ENCODE data around the gene HELQ.

DNA sequence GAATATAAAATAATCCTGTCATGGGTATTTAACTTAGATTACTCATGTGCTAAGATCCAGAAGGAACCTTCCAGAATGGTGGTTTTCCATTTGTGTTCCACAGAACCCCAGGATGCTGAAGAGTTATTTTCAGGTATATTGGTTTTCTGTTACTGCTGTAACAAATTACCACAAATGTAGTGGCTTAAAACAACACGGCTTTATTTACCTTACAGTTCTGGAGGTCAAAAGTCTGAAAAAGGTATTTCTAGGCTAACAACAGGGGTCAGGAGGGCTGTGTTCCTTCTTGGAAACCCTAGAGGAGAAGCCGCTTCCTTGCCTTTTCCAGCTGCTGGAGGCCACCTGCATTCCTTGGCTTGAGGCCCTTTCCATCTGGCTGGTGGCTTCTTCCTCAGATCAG, 63.1 kb downstream of the HELQ start:
- TF ChIP-seq, protein P1, sequence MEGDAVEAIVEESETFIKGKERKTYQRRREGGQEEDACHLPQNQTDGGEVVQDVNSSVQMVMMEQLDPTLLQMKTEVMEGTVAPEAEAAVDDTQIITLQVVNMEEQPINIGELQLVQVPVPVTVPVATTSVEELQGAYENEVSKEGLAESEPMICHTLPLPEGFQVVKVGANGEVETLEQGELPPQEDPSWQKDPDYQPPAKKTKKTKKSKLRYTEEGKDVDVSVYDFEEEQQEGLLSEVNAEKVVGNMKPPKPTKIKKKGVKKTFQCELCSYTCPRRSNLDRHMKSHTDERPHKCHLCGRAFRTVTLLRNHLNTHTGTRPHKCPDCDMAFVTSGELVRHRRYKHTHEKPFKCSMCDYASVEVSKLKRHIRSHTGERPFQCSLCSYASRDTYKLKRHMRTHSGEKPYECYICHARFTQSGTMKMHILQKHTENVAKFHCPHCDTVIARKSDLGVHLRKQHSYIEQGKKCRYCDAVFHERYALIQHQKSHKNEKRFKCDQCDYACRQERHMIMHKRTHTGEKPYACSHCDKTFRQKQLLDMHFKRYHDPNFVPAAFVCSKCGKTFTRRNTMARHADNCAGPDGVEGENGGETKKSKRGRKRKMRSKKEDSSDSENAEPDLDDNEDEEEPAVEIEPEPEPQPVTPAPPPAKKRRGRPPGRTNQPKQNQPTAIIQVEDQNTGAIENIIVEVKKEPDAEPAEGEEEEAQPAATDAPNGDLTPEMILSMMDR (IDR thresholded peaks at IDR 0.05) = no peak
- no peak for TF ChIP-seq EZH2 (IDR thresholded peaks at IDR 0.05; ENCODE audit: borderline replicate concordance, insufficient read depth, low read depth, low read length, poor library complexity, severe bottlenecking)
